Measurements from ENCODE around the gene RAD23B. TPM values are rescaled to one million over a fixed set of nuclear protein-coding genes. Genes with fewer than 3 reads are reported as not detected.
A peak's percentile ranks its signal among the peaks of the same experiment; 100 is the strongest.

The RAD23B gene
- total RNA-seq = 100 to 1,000 TPM in 2 of 4 donors, 10 to 100 TPM in 2; 64.4 to 110 (median 88.1) TPM

GRCh38 chr9:107282759-107283622, at the start of gene RAD23B:
Gene RAD23B, plus strand, starts transcription at chr9:107283279. Its CDS starts 351 bp downstream, at chr9:107283630.
- H3K4me1 ChIP-seq = peaks cover 34 to 43% (median 41%) of the 10 kb centered on the region in 4 donors
- H3K4me3 ChIP-seq = peak within 1 kb of the TSS; percentile 91 to 99 (median 98)
- H3K9me3 ChIP-seq = no peaks in the 10 kb centered on the region
- H3K27ac ChIP-seq (replicated peaks in 1 of 4) = peak within 1 kb of the TSS; percentile 99 to 100 (median 99)
- no peaks in the 10 kb centered on the region for H3K27me3 ChIP-seq
- no peaks in the 10 kb centered on the region for H3K36me3 ChIP-seq
- intact Hi-C loops (cut with DNase I) = no loop called here
- TF ChIP-seq POLR2A (IDR thresholded peaks at IDR 0.05; ENCODE audit: low read depth) (peak; percentile 89), EP300 (IDR thresholded peaks at IDR 0.05) (no peak), POLR2AphosphoS5 (IDR thresholded peaks at IDR 0.05) (peak; percentile 93 to 97)
- peak; percentile 99 for DNase-seq (ENCODE audit: extremely low spot score)
- WGBS = 1% methylated on average over 24 of the region's 101 CpGs

- no peak for DNase-seq (ENCODE audit: extremely low spot score)
- intact Hi-C loops (cut with DNase I) = no loop called here
- Histone ChIP-seq H3K27me3 (no peaks in the 10 kb centered on the region), H3K27ac (replicated peaks in 1 of 4) (no peak overlapping the region), H3K36me3 (no peaks in the 10 kb centered on the region), H3K9me3 (no peaks in the 10 kb centered on the region), H3K4me3 (no peak overlapping the region), H3K4me1 (no peaks in the 10 kb centered on the region)
- TF ChIP-seq POLR2AphosphoS5 (IDR thresholded peaks at IDR 0.05) (no peak), CTCF (IDR thresholded peaks at IDR 0.05) (no peak), POLR2A (IDR thresholded peaks at IDR 0.05; ENCODE audit: low read depth) (no peak), EP300 (IDR thresholded peaks at IDR 0.05) (no peak)
- WGBS = 95% methylated on average over 3 of the region's 3 CpGs
Measured at GRCh38 chr9:107235765-107236442, 47.2 kb upstream of the RAD23B start.

- intact Hi-C loops (cut with DNase I) = loop anchor here (2.0 kb wide), 1 partner anchor 103 kb away; no protein-coding TSS in a partner anchor
- 77% methylated on average over 6 of the region's 6 CpGs for WGBS
- TF ChIP-seq POLR2A (IDR thresholded peaks at IDR 0.05; ENCODE audit: low read depth) (no peak), POLR2AphosphoS5 (IDR thresholded peaks at IDR 0.05) (no peak), CTCF (IDR thresholded peaks at IDR 0.05) (no peak), EP300 (IDR thresholded peaks at IDR 0.05) (no peak)
Measured at GRCh38 chr9:107237873-107238272, 45.2 kb upstream of the RAD23B start.

GRCh38 chr9:107239474-107239873, 43.6 kb upstream of the RAD23B start:
- intact Hi-C loops (cut with DNase I) = loop anchor here (2.0 kb wide), 1 partner anchor 101 kb away; no protein-coding TSS in a partner anchor
- WGBS = 62% methylated on average over 2 of the region's 2 CpGs

More at GRCh38 chr9:107237873-107238272, 45.2 kb upstream of the RAD23B start:
- Histone ChIP-seq H3K4me1 (no peaks in the 10 kb centered on the region), H3K36me3 (no peaks in the 10 kb centered on the region), H3K9me3 (no peaks in the 10 kb centered on the region), H3K27me3 (no peaks in the 10 kb centered on the region), H3K27ac (replicated peaks in 1 of 4) (no peak overlapping the region), H3K4me3 (no peak overlapping the region)
- no peak for DNase-seq (ENCODE audit: extremely low spot score)

More at GRCh38 chr9:107239474-107239873, 43.6 kb upstream of the RAD23B start:
- Histone ChIP-seq H3K27me3 (no peaks in the 10 kb centered on the region), H3K9me3 (no peaks in the 10 kb centered on the region), H3K36me3 (no peaks in the 10 kb centered on the region), H3K4me1 (no peaks in the 10 kb centered on the region), H3K27ac (replicated peaks in 1 of 4) (no peak overlapping the region), H3K4me3 (no peak overlapping the region)
- no peak for DNase-seq (ENCODE audit: extremely low spot score)
- TF ChIP-seq POLR2A (IDR thresholded peaks at IDR 0.05; ENCODE audit: low read depth) = no peak
- TF ChIP-seq CTCF (IDR thresholded peaks at IDR 0.05) = peak; percentile 34 to 53 (median 40)
